A549 (cell line): ENCODE data around the gene VWF.

Experiments used
- BHLHE40 ChIP-seq: IDR thresholded peaks from 2 replicates; pipeline ENCODE4 v1.6.1; 2012; ENCODE audit warnings: low read depth, low read length, inconsistent platforms
- CHD4 ChIP-seq: fragments of 200-600 bp; sonication (generic); IDR thresholded peaks from 2 replicates; pipeline ENCODE4 v1.6.1; 2016; ENCODE audit warnings: antibody characterized with exemption, mild to moderate bottlenecking, borderline replicate concordance
- EP300 ChIP-seq, 2 experiments: fragments of >200 bp; sonication (Bioruptor Twin); formaldehyde crosslinking; IDR thresholded peaks; 2 replicates in 1 of 2; 3 replicates in 1 of 2; pipeline ENCODE4 v1.6.1; 2016 to 2017
- HOXB5 ChIP-seq: fragments of 250-450 bp; sonication (Bioruptor Pico); IDR thresholded peaks from 2 replicates; pipeline ENCODE4 v1.5.0; 2020; ENCODE audit warnings: mild to moderate bottlenecking, moderate library complexity
- JUN ChIP-seq, 2 experiments: fragments of >200 bp; sonication (Bioruptor Twin); formaldehyde crosslinking; IDR thresholded peaks; 2 replicates in 1 of 2; 3 replicates in 1 of 2; pipeline ENCODE4 v1.6.1; 2016 to 2017
- KDM1A ChIP-seq: fragments of 200-600 bp; sonication (generic); IDR thresholded peaks from 2 replicates; pipeline ENCODE4 v1.6.1; 2016; ENCODE audit warnings: low read depth, mild to moderate bottlenecking
- POLR2A ChIP-seq: IDR thresholded peaks from 2 replicates; pipeline ENCODE4 v1.6.1; 2012; ENCODE audit warnings: mild to moderate bottlenecking, low read length
- RNF2 ChIP-seq: fragments of 200-600 bp; sonication (generic); IDR thresholded peaks from 2 replicates; pipeline ENCODE4 v1.6.1; 2016; ENCODE audit warnings: low read depth, mild to moderate bottlenecking, antibody characterized with exemption, moderate library complexity, borderline replicate concordance
- SREBF2 ChIP-seq: fragments of 450-650 bp; IDR thresholded peaks from 2 replicates; pipeline ENCODE4 v1.6.1; 2014; ENCODE audit warnings: mild to moderate bottlenecking, moderate library complexity
- TF ChIP-seq, protein P1 (sequence below): fragments of >200 bp; sonication (Bioruptor Twin); formaldehyde crosslinking; IDR thresholded peaks from 3 replicates; pipeline ENCODE4 v1.5.1; 2016
- TF ChIP-seq, protein P2 (sequence below): fragments of 450-650 bp; IDR thresholded peaks from 2 replicates; pipeline ENCODE4 v1.6.1; 2014; ENCODE audit warnings: antibody characterized with exemption
- TF ChIP-seq, protein P3 (sequence below): IDR thresholded peaks from 2 replicates; pipeline ENCODE4 v1.6.1; 2012
- TF ChIP-seq, protein P4 (sequence below): fragments of 200-600 bp; sonication (generic); IDR thresholded peaks from 2 replicates; pipeline ENCODE4 v1.6.1; 2016; ENCODE audit warnings: antibody characterized with exemption, mild to moderate bottlenecking, moderate library complexity

DNA sequence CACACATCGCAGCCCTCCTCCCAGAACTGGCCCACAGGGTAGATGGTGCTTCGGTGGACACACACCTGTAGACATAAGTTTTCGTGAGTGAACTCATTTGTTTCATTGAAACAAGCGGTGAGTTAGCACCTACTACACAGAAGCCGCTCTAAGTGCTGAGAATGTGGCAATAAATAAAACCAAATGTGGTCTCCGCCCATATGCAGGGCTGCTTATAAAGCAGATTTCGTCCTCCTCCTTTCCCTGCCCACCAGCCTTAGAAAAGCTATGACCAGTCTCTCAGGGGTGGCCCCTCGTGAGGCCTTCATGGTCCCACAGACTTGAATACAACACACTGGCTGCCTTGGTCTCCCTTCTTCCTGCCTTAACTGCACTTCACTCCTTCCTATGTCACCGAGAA lies 148.3 kb downstream of the VWF start:
- TF ChIP-seq, protein P1, sequence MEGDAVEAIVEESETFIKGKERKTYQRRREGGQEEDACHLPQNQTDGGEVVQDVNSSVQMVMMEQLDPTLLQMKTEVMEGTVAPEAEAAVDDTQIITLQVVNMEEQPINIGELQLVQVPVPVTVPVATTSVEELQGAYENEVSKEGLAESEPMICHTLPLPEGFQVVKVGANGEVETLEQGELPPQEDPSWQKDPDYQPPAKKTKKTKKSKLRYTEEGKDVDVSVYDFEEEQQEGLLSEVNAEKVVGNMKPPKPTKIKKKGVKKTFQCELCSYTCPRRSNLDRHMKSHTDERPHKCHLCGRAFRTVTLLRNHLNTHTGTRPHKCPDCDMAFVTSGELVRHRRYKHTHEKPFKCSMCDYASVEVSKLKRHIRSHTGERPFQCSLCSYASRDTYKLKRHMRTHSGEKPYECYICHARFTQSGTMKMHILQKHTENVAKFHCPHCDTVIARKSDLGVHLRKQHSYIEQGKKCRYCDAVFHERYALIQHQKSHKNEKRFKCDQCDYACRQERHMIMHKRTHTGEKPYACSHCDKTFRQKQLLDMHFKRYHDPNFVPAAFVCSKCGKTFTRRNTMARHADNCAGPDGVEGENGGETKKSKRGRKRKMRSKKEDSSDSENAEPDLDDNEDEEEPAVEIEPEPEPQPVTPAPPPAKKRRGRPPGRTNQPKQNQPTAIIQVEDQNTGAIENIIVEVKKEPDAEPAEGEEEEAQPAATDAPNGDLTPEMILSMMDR = no peak
- no peak for TF ChIP-seq HOXB5 (CRISPR knock-in tag)
- no peak for TF ChIP-seq SREBF2
- TF ChIP-seq BHLHE40 = no peak
- no peak for TF ChIP-seq JUN (IDR thresholded peaks at IDR 0.05)
- TF ChIP-seq, protein P2, sequence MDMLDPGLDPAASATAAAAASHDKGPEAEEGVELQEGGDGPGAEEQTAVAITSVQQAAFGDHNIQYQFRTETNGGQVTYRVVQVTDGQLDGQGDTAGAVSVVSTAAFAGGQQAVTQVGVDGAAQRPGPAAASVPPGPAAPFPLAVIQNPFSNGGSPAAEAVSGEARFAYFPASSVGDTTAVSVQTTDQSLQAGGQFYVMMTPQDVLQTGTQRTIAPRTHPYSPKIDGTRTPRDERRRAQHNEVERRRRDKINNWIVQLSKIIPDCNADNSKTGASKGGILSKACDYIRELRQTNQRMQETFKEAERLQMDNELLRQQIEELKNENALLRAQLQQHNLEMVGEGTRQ = no peak
- no peak for TF ChIP-seq CHD4
- TF ChIP-seq POLR2A = no peak
- TF ChIP-seq KDM1A = no peak
- TF ChIP-seq, protein P3, sequence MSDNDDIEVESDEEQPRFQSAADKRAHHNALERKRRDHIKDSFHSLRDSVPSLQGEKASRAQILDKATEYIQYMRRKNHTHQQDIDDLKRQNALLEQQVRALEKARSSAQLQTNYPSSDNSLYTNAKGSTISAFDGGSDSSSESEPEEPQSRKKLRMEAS = no peak
- TF ChIP-seq RNF2 = no peak
- no peak for TF ChIP-seq EP300 (IDR thresholded peaks at IDR 0.05)
- TF ChIP-seq, protein P4, sequence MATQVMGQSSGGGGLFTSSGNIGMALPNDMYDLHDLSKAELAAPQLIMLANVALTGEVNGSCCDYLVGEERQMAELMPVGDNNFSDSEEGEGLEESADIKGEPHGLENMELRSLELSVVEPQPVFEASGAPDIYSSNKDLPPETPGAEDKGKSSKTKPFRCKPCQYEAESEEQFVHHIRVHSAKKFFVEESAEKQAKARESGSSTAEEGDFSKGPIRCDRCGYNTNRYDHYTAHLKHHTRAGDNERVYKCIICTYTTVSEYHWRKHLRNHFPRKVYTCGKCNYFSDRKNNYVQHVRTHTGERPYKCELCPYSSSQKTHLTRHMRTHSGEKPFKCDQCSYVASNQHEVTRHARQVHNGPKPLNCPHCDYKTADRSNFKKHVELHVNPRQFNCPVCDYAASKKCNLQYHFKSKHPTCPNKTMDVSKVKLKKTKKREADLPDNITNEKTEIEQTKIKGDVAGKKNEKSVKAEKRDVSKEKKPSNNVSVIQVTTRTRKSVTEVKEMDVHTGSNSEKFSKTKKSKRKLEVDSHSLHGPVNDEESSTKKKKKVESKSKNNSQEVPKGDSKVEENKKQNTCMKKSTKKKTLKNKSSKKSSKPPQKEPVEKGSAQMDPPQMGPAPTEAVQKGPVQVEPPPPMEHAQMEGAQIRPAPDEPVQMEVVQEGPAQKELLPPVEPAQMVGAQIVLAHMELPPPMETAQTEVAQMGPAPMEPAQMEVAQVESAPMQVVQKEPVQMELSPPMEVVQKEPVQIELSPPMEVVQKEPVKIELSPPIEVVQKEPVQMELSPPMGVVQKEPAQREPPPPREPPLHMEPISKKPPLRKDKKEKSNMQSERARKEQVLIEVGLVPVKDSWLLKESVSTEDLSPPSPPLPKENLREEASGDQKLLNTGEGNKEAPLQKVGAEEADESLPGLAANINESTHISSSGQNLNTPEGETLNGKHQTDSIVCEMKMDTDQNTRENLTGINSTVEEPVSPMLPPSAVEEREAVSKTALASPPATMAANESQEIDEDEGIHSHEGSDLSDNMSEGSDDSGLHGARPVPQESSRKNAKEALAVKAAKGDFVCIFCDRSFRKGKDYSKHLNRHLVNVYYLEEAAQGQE = no peak
